Heart left ventricle (tissue), 16 donors: ENCODE data around the gene S1PR5. TPM values are rescaled to one million over a fixed set of nuclear protein-coding genes. Genes with fewer than 3 reads are reported as not detected.

Experiments
- ATAC-seq, 4 donors: fragments of 200-7000 bp; cut with Tn5 transposase; one replicate each; pipeline ENCODE4 v1.9.1; 2020 to 2022; ENCODE audit warnings: moderate library complexity in 4 of 4, mild to moderate bottlenecking in 3 of 4, moderate number of reproducible peaks in 1 of 4
- DNase-seq, 5 donors: peaks; one replicate each; pipeline ENCODE4 v3.0.0-alpha.2; 2020
- H3K27ac ChIP-seq, 12 donors: fragments of 200-600 bp; sonication (generic) in 4 of 12; one replicate each; pipeline versions ENCODE4 v1.5.0 to v1.8.0; 2016 to 2022; ENCODE audit warnings: mild to moderate bottlenecking in 2 of 12
- H3K27me3 ChIP-seq, 9 donors: fragments of 200-600 bp; sonication (generic) in 2 of 9; one replicate each; pipeline versions ENCODE4 v1.5.1 to v1.8.0; 2016 to 2022; ENCODE audit warnings: mild to moderate bottlenecking in 3 of 9
- H3K36me3 ChIP-seq, 9 donors: fragments of 200-600 bp; sonication (generic) in 2 of 9; one replicate each; pipeline versions ENCODE4 v1.5.0 to v1.8.0; 2018 to 2022; ENCODE audit warnings: mild to moderate bottlenecking in 2 of 9
- H3K4me1 ChIP-seq, 12 donors: fragments of 200-600 bp; sonication (generic) in 4 of 12; one replicate each; pipeline versions ENCODE4 v1.5.0 to v1.8.0; 2016 to 2022; ENCODE audit warnings: mild to moderate bottlenecking in 3 of 12
- H3K4me3 ChIP-seq, 12 donors: fragments of 200-600 bp; sonication (generic) in 4 of 12; one replicate each; pipeline versions ENCODE4 v1.5.0 to v1.8.0; 2017 to 2022; ENCODE audit warnings: mild to moderate bottlenecking in 9 of 12, moderate library complexity in 4 of 12
- H3K9me3 ChIP-seq, 12 donors: fragments of 200-600 bp; sonication (generic) in 4 of 12; one replicate each; pipeline versions ENCODE4 v1.5.0 to v1.8.0; 2016 to 2022; ENCODE audit warnings: mild to moderate bottlenecking in 1 of 12
- POLR2A ChIP-seq, 2 donors: fragments of 450-650 bp; IDR thresholded peaks; one replicate each; pipeline ENCODE4 v1.6.1; 2017; ENCODE audit warnings: antibody characterized with exemption in 2 of 2, mild to moderate bottlenecking in 2 of 2, moderate library complexity in 2 of 2
- WGBS, 4 donors: extraction: QIAGEN DNeasy Blood & Tissue Kit in 2 of 4; methylation state at CpG; one replicate each; pipeline versions ENCODE4 v1.1.5 to v1.1.7; 2013 to 2018; 5-methylcytosine and 5-hydroxymethylcytosine counted together
- intact Hi-C, 10 donors: fragments of 100-400 bp; cut with DNase I; formaldehyde crosslinking; loops; one replicate each; pipeline versions ENCODE4 v1.11.1 to v1.14.2; 2022
- long read RNA-seq, 3 donors: library from polyadenylated mRNA; unstranded; transcript quantifications; one replicate each; pipeline ENCODE4 v2.0.0, GENCODE V29; 2020 to 2021
- polyA plus RNA-seq, 2 donors: library from polyadenylated mRNA; stranded (reverse); fragments of 200-250 nt; gene quantifications; one replicate each; pipeline ENCODE4 v1.2.3, GENCODE V29; 2013
- total RNA-seq, 9 donors: library from RNA; depleted of rRNA in 2 of 9; stranded (reverse); fragments of >200 nt in 2 of 9; fragmentation: NEBNext Ultra II Directional in 3 of 9; extraction: Animal tissue kit (Norgen Biotek cat#: 25700) in 3 of 9; gene quantifications; one replicate each; pipeline versions ENCODE4 v1.1.0 to v1.2.4, GENCODE V29; 2016 to 2023
- TF ChIP-seq, protein P1 (sequence below), 12 donors: fragments of 200-600 bp; sonication (generic) in 4 of 12; IDR thresholded peaks; one replicate each; pipeline versions ENCODE4 v1.5.0 to v1.8.0; 2018 to 2022; ENCODE audit warnings: antibody characterized with exemption in 12 of 12, mild to moderate bottlenecking in 5 of 12
- donor health status: ischemic (EF 13 %, LVEDD 7.1; RV severe dilation, severe dysfunction).
- donor health status: healthy with polysubstance abuse.
- donor health status: DM: no; HTN: yes; CAD: no.
- donor health status: DM: no; HTN: no; CAD: no.
- donor health status: ischemic (EF 25% LVEDD 6.9; RV normal size, moderate dysfunction).
- donor health status: ischemic (EF 25% LVEDD 5.7; RV mildly dilated, moderate dysfunction).
- donor health status: healthy.
- donor health status: DM: yes; HTN: yes; CAD: no.
- donor health status: ischemic (EF 35%, LVEDD 5.7; RV mildly dilated, moderate dysfunction).
- donor health status: nonischemic (EF 11% LVEDD 7.7; RV severe dilation, severe dysfunction).
- donor health status: DM: yes; HTN: yes; CAD: no.
- donor health status: PGD.
- donor health status: ischemic (EF 29% LVEDD 5.4; RV normal size, mild dysfunction).
- donor health status: nonischemic (EF 23%, LVEDD 6.1; RV moderate dilation, normal function).

S1PR5 gene, protein sequence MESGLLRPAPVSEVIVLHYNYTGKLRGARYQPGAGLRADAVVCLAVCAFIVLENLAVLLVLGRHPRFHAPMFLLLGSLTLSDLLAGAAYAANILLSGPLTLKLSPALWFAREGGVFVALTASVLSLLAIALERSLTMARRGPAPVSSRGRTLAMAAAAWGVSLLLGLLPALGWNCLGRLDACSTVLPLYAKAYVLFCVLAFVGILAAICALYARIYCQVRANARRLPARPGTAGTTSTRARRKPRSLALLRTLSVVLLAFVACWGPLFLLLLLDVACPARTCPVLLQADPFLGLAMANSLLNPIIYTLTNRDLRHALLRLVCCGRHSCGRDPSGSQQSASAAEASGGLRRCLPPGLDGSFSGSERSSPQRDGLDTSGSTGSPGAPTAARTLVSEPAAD
- total RNA-seq (1 to 10 TPM in 1 of 9 donors, under 1 TPM in 5, not detected in 3; 0.23 to 1.7 (median 0.32) TPM), polyA plus RNA-seq (under 1 TPM in 1 of 2 donors, not detected in 1; 0.10 TPM)
- long read RNA-seq, donor 1 = 0 reads
- long read RNA-seq, donor 2, partial matches to known transcripts = 0 of 1 reads
- long read RNA-seq, donor 2, other reads (novel, unspliced or antisense) = 0 of 1 reads
- long read RNA-seq, donor 3 = 0 reads

DNA sequence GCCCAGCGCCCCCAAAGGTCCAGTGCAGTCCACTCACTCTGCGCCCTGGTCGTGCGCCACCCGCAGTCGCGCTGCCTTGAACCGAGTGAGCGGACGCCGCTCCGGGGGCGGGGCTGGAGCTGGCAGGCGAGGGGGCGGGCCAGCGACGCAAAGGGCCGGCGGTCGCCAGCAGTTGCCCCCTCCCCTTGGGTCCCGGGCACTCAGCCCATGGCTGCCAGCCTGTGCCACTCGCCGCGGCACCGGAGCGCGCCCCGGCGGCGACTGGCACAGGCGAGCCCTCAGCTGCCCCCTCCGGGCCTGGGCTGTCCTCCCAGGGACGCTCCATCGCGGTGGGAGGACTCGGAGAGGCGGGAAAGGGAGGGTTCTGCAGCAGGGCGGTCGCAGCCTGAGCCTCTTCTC lies at the start of gene S1PR5:
TSS of gene S1PR5 (minus strand) at position 87 of the 399 bp plus-strand sequence. CDS start 2,436 bp downstream, outside the sequence.
- Histone ChIP-seq H3K4me3 (peak within 1 kb of the TSS; percentile 27 to 60 (median 48)), H3K27me3 (peaks cover 27 to 78% (median 67%) of the 10 kb centered on the region in 9 donors), H3K9me3 (no peaks in the 10 kb centered on the region), H3K36me3 (no peaks in the 10 kb centered on the region), H3K27ac (peak within 1 kb of the TSS in 4 of 12 donors; percentile 33 to 63 (median 42)), H3K4me1 (peaks cover 0 to 37% (median 15%) of the 10 kb centered on the region in 12 donors)
- TF ChIP-seq POLR2A (IDR thresholded peaks at IDR 0.05) = no peak
- TF ChIP-seq, protein P1, sequence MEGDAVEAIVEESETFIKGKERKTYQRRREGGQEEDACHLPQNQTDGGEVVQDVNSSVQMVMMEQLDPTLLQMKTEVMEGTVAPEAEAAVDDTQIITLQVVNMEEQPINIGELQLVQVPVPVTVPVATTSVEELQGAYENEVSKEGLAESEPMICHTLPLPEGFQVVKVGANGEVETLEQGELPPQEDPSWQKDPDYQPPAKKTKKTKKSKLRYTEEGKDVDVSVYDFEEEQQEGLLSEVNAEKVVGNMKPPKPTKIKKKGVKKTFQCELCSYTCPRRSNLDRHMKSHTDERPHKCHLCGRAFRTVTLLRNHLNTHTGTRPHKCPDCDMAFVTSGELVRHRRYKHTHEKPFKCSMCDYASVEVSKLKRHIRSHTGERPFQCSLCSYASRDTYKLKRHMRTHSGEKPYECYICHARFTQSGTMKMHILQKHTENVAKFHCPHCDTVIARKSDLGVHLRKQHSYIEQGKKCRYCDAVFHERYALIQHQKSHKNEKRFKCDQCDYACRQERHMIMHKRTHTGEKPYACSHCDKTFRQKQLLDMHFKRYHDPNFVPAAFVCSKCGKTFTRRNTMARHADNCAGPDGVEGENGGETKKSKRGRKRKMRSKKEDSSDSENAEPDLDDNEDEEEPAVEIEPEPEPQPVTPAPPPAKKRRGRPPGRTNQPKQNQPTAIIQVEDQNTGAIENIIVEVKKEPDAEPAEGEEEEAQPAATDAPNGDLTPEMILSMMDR (IDR thresholded peaks at IDR 0.05) = no peak
- 0 to 2% (median 1%) methylated on average over 8 to 39 of the region's 39 CpGs for WGBS, 4 donors
- DNase-seq = peak in 2 of 5 donors; percentile 38 to 44
- intact Hi-C loops = no loop called here
- peak in 3 of 4 donors; percentile 21 to 68 (median 42) for ATAC-seq

DNA sequence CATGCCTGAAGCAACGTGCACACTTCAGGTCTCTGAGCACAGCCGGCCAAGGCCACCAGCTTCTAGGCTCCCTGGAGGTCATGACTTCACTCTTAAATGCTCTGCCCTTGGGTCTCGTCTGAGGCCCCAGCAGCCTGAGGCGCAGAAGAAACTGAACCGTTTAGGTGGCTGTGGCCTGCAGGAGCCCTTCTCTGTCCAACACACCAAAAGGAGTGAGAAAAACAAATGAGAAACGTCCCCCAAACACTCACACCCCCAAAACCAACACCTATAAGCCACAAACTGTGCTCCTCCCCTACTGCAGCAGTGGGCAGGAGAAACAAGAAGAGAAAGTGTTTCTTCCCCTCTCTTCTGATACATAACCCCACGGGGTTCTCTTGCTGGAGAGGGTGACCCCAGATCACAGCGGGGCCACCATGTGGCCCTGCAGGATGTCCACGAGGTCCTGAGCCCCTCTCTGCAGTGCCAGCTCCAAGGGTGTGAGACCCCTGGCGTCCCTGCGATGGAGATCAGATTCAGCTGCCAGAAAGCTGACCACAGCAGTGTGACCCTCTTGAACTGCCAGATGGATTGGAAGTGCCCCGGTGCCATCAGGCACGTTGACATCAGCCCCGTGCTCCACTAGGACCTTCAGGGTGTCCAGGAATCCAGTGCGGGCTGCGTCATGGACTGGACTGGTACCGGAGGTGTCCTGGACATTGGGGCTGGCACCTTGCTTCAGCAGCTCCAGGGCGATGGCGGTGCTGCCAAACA lies 49.6 kb upstream of the S1PR5 start:
- peak overlapping the region in 11 of 12 donors; percentile 64 to 94 (median 87) for H3K4me3 ChIP-seq

GRCh38 chr19:10566408-10566657 lies 49.1 kb upstream of the S1PR5 start:
- peak overlapping the region; percentile 19 to 91 (median 85) for H3K27ac ChIP-seq
- H3K27me3 ChIP-seq = no peaks in the 10 kb centered on the region
- peaks cover 0 to 16% (median 6%) of the 10 kb centered on the region in 9 donors for H3K36me3 ChIP-seq
- H3K4me1 ChIP-seq = peaks cover 8 to 46% (median 33%) of the 10 kb centered on the region in 12 donors
- peak overlapping the region in 11 of 12 donors; percentile 64 to 94 (median 87) for H3K4me3 ChIP-seq
- 10 to 13% (median 11%) methylated on average over 4 of the region's 4 CpGs for WGBS, 4 donors
- ATAC-seq = no peak
- H3K9me3 ChIP-seq = no peaks in the 10 kb centered on the region
- no peak for DNase-seq
- TF ChIP-seq, protein P1 (IDR thresholded peaks at IDR 0.05) = no peak
- no peak for TF ChIP-seq POLR2A (IDR thresholded peaks at IDR 0.05)
- intact Hi-C loops = loop anchor here in 8 of 10 donors (5.0 to 10.0 kb wide), 8 partner anchors 62 to 164 kb away; partner anchors contain the start of genes CDC37 (in 5 of the 8), KEAP1 (in 4 of the 8) and ILF3 (in 1 of the 8)

More for the DNA sequence above, 49.6 kb upstream of the S1PR5 start:
- ATAC-seq = no peak
- WGBS, 4 donors = 59 to 72% (median 62%) methylated on average over 13 to 19 of the region's 19 CpGs
- no peak for TF ChIP-seq POLR2A (IDR thresholded peaks at IDR 0.05)
- TF ChIP-seq, protein P1 (IDR thresholded peaks at IDR 0.05) = no peak
- peak overlapping the region; percentile 19 to 91 (median 85) for H3K27ac ChIP-seq
- DNase-seq = peak in 1 of 5 donors; percentile 50
- intact Hi-C loops = loop anchor here in 8 of 10 donors (5.0 to 10.0 kb wide), 8 partner anchors 62 to 165 kb away; partner anchors contain the start of genes CDC37 (in 5 of the 8), KEAP1 (in 4 of the 8) and ILF3 (in 1 of the 8)
- H3K9me3 ChIP-seq = no peaks in the 10 kb centered on the region
- no peaks in the 10 kb centered on the region for H3K27me3 ChIP-seq
- H3K36me3 ChIP-seq = peaks cover 0 to 13% (median 4%) of the 10 kb centered on the region in 9 donors
- H3K4me1 ChIP-seq = peaks cover 8 to 47% (median 33%) of the 10 kb centered on the region in 12 donors
